ENCODE data around the gene PDE6G.

PDE6G gene

DNA sequence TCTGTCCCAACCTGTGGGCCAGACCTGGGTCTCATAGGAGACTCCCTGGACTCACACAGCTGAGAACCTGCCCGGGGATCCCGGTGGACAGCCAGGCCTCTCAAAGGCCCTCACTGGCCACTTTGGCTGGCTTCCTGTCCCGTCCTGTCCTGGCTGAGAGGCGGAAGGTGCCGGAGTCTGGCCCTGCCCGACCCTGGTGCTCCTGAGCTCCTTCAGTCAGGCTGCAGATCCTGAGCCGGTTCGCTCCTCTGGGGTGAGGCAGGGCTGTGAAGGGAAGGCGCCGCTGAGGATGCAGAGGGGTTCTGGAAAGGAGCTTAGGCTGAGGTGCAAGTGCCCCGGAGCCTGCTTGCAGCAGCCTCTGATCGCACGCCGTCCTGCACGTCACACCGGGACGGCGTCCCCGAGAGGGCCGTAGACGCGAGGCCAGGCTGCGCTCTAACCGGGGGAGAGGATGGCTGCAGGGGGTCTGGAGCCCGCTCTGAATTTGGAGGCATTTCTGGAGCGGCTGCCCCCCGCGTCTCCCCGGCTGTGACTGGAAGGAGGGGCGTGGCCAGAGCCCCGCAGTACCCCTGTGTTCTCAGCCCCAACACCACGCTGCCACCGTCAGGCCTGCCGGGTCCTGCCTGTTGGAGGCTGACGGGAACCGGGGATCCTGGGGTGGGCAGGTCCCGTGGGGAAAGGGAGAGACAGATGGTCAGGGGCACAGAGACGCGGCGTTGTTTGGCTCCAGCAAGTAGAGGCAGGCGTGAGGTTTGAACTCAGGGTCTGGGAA, 31.6 kb upstream of the PDE6G start:
- no peak for DNase-seq

GRCh38 chr17:81686614-81687013, 30.3 kb upstream of the PDE6G start:
- DNase-seq: no peak

DNA sequence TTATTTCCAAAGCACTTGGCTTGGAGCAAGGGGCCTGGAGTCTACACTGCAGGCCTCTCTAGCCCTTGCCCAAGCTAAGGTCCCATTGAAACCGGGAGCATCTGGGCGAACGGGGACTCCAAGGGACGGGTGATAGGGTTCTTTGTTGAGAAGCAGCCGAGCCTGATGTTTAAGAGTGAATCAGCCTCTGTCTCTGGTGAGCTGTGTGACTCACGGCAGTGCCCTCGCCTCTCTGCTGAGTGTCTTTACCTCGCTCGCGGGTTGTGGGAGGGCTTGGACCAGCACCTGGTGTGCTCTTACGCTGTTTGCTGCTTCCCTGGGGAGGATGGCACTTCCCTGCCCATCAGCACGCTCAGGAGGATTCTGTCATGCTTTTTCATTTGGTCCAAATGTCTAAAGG, 28.8 kb upstream of the PDE6G start:
- DNase-seq: no peak

DNA sequence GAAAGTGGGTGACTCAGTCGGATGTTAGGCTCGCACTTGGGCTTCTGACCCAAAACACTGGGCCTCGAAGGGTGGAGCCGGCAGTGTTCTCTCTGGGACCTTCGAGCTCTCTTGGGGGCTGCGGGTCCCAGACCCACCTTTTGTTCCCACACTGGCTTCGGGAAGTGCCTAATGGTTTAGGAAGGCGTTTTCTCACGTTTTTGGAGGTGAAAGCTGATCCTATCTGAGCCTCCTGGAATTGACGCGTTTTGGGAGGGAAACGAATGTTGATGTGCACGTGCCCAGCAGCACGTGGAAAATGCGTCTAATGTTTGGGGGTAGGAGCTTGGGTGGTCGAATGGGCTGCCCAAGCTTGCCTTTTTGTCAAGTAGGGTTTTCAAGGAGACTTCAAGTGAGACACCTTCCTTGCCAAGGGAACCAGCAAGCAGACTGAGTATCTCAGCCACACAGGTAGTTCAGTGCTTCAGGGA, 28.1 kb upstream of the PDE6G start:
- no peak for DNase-seq

DNA sequence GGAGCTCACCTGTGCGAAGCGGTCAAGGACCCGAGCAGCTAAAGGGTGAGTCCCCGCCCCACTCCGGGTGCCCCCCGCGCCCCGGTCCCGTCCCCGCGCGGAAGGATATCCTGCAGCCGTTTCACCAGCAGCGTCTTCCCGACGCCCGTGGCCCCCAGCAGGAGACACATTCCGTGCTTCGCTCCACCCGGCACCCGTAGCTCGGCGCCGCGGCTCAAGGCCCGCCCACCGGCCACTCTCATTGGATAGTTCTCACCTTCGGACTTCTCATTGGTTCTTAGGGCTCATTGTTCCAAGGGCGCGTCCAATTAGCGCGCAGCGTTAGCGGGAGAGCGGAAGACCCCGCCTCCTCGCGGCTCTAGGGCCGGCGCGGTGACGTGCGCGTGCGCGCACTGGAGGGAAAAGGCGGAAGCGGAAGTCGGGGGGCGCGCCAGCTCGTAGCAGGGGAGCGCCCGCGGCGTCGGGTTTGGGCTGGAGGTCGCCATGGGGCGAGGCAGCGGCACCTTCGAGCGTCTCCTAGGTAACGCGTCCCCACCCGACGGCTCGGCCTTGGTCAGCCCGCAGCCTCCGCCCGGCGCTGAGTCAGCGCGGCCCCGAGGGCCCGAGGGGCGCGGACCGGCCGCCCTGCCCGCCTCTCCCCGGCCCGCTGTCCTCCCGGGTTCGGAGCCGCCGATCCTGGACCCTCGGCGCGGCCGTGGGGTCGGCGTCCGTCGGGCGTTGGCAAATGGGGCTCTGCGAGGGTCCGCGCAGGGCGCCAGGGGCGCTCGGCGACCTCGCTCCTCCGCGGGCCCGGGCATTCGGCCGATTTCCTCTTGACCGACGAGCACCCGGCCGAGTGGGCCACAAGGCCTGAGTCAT, 27.5 kb upstream of the PDE6G start, which contains the start of the genes ARL16 and HGS:
Gene ARL16, minus strand, starts transcription at position 214 of the 858 bp plus-strand sequence. Its CDS starts 44 bp downstream, at position 170.
Gene HGS, plus strand, starts transcription at position 428 of the 858 bp plus-strand sequence. Its CDS starts 56 bp downstream, at position 484.
- peak; percentile 99 for DNase-seq

GRCh38 chr17:81683208-81683583, 26.9 kb upstream of the PDE6G start:
- DNase-seq: no peak

DNA sequence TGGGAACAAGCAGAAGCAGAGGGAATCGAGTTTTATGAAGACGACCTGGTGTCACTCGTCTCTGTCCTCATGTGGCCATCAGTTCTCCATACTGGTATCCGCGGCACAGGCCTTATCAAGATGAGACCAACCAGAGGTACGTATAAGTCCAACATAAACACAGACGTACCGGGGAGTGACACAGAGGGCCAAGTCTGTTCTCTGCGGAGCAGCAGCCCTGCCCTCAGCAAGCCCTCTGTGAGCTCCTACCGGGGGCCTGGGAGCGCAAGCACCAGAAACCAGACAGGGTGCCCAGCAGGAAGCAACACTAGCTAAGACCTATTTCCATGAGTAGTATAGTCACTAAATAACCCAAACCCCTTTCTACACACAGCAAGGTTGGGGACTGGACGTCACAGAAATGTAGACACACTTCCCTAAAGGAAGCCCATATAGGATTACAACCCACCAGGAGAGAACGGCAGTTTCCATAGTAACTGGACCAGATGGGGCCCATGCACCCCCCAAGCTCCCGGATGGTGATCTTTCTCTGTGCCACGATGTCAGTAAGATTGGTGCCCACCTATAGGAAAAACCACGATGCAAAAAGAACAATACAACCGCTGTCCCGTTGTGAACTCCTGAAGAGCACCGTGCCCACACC, 26.3 kb upstream of the PDE6G start:
- DNase-seq: no peak

DNA sequence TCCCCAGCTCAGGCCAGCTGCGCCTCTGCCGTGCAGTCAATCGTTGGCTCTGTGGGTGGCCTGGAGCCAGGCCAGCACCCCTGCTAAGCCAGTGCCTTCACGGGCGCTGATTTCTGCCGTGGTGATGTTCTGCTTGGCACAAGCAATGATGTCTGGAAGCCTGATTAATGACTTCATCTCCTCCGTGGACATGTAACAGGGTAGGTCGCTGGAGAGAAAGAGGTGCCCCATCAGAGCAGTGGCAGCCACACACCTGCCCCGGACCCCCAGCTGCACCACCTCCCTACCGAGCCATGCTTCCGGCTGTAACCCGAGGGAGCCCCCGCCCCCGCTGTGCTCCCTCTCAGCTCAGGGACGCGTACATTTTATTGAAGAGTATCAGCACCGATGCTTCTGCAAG, 25.3 kb upstream of the PDE6G start:
- no peak for DNase-seq

DNA sequence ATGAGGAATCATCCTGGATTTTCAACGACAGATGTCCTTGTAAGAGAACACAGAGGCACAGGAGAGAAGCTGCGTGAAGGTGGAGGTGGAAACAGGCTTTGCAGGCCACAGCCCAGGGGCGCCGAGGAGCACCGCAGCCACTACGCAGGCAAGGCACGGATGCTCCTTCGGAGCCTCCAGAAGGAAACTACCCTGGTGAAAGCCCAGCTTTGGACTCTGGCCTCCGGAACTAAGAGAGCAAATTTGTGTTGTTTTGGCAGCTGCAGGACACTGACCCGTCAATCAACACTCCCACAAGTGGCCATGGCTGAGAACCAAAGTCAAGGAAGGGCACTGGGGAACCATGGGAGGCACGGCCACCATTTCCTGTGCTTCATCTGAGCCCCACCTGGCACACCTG, 23.8 kb upstream of the PDE6G start:
- no peak for DNase-seq

GRCh38 chr17:81676906-81677305, 20.6 kb upstream of the PDE6G start:
- DNase-seq: no peak

DNA sequence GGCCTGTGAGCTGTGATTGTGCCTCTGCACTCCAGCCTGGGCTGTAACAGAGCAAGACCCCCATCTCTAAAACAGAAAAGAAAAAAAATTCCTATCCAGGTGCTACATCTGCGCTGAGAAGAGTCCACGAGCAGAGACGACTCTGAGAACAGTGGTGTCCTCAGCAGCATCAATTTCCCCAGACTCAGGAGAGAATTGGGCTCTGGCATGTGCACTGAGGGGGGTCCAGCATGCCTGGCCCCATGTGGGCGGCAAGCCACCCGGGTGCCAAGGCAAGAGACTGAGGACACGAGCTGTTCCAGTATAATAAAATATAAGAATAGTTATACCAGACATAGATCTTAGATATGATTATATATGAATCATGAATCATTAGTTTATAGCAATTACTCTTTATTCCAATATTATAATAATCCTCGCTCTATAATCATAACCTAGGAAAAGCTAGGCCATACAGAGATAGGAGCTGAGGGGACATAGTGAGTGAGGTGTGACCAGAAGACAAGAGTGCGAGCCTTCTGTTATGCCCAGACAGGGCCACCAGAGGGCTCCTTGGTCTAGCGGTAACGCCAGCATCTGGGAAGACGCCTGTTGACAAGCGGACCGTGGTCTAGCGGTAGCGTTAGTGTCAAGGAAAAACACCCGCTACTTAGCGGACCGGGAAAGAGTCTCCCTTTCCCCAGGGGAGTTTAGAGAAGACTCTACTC, 19.3 kb upstream of the PDE6G start:
- peak; percentile 55 for DNase-seq

DNA sequence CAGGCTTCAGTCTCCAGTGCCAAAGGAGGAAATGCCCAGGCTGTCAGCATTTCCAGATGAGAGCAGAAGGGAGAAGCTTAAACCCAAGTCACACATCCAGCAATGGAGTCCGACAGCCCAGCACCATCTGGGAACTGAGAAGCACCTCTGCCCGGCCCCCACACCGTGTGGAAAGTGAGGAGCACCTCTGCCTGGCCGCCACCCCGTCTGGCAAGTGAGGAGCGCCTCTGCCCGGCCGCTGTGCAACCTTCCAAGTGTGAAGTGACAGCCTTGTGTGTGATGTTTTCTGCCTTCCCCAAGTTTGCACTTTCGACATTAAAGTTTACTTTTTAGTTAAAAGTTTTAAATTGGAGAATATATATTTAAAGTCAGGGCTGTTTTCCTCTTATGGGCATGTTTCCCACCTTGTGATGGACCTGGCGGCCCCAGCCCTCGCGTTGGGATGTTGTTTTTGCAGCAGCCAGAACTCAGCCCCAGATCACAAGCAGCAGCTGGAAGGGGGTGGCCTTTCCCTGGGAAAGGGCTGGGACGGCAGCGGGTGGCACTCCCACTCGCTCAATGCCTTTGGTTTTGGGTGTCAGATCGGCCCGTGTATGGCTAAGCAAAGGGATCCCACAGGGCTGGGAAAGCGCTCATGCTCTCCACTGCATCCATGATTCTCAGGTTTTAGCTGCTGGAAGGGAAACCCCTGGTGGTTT, 17.4 kb upstream of the PDE6G start:
- DNase-seq: no peak

DNA sequence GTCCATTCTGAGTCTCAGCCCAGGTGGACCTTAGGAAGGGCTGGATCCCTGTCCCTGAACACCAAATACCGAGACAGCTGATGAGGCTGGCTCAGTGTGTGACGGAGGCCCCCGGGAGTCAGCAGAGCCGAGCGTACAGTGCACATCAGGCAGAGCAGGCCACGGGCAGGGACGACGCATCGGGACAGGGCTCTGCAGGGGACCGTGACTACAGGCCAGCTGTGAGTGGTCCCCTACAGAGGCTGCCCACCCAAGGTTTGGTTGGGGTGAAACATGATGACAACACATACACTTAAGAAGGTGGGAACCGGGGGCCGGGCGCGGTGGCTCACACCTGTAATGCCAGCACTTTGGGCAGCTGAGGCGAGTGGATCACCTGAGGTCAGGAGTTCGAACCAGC, 16.6 kb upstream of the PDE6G start:
- DNase-seq: no peak

GRCh38 chr17:81672504-81672903, 16.2 kb upstream of the PDE6G start:
- no peak for DNase-seq

DNA sequence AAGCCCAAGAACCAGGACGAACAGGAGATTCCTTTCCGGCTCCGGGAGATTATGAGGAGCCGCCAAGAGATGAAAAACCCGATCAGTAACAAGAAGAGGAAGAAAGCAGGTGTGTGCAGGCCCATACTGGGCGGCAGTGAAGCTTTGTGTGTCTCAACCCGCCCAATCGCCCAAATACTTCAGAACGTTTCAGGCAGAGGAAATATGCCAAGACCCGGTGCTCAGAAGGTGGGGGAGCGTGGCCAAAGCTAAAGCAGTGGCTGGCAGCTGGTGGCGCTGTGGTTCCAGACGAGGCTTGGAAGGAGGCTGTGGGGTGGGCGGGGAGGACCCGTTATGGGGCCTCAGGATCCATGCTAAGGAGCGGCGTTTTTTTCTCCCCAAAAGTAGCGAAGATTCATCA, 11.4 kb upstream of the PDE6G start:
- no peak for DNase-seq

DNA sequence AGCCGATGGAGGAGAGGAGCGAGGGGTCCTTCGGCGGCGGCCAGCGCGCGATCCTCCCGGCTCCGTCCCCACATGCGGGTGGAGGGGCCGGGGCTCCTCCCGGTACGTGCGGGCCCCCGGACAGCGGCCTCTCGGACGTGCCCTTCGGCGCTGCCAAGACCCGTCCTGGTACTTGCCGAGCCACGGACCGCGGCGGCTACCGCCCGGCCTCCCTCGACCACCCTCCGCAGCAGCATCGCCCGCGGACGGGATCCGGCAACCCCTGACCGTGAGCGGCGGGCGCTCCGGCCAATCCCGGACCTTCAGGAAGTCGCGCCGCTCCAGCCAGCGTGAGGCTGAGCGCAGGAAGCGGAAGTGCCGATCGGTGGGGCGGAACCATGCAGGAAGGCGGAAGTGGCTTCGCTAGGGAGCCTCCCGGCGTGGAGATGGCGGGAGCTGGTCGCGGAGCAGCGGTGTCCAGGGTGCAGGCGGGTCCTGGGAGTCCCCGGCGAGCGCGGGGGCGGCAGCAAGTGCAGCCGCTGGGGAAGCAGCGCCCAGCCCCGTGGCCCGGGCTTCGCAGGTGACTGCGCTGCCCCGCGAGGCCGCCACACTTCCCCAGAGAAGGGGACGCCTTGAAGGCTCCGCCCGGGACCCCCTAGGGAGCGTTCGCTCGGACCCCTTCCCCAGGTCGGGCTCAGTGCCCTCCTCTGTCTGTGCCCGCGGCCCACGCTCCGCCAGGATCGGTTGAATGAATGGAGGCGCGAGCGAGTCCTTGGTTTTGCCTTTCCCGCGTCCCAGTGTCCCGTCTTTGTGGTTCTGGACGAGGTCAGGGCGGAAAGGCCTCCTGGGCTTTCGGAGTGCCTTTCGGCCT, 10.2 kb upstream of the PDE6G start, which contains the start of the genes CCDC137 and OXLD1:
Gene CCDC137, plus strand, starts transcription at position 396 of the 850 bp plus-strand sequence. Its CDS starts 30 bp downstream, at position 426.
Gene OXLD1, minus strand, starts transcription at position 264 of the 850 bp plus-strand sequence. Its CDS starts 28 bp downstream, at position 236.
- peak; percentile 92 for DNase-seq

- no peak for DNase-seq
Observed at GRCh38 chr17:81666092-81666341, 9.7 kb upstream of the PDE6G start.

GRCh38 chr17:81665205-81666091, 9.1 kb upstream of the PDE6G start:
- peak; percentile 48 for DNase-seq

DNA sequence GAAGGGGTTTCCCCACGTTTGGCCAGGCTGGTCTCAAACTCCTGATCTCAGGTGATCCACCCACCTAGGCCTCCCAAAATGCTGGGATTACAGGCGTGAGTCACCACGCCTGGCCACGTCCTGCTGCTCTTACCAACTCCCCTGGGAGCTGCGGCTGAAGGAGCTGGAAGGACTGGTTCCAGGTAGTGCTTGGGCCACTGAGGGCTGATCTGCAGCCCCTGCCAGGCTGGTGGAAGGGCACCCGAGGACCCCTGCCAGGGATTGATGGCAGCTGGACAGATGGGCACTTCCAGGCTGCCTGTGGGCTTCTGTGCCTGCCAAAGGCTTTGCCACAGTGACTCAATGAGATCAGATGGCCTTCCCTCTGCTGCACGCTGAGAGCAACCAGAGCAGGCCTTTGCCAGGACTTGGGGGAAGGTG, 7.7 kb upstream of the PDE6G start:
- no peak for DNase-seq

GRCh38 chr17:81662002-81662401, 5.7 kb upstream of the PDE6G start:
- DNase-seq: no peak

All from CD4-positive, alpha-beta T cell treated with Interleukin-17A for 1 hour (primary cell).